ENCODE measurements around the gene MC2R. TPM values are rescaled to one million over a fixed set of nuclear protein-coding genes. Genes with fewer than 3 reads are reported as not detected.

Gene MC2R
- total and polyA plus RNA-seq, 2 donors from 2014 or later = not detected

GRCh38 chr18:13894531-13894930 is 20.8 kb downstream of the MC2R start:
- intact Hi-C loops (cut with DNase I) = no loop called here
- no peak for FAIRE-seq
- Histone ChIP-seq H3K27me3 (ENCODE audit: control insufficient read depth, insufficient read depth, low read length) (no peaks in the 10 kb centered on the region), H3K9me3 (ENCODE audit: control insufficient read depth in 2 of 3, insufficient read depth in 1 of 3, low read length in 3 of 3) (no peaks in the 10 kb centered on the region), H3K4me3 (ENCODE audit: low read length in 3 of 3) (no peak overlapping the region), H3K27ac (ENCODE audit: low read depth in 2 of 2, low read length in 2 of 2) (no peak overlapping the region), H3K4me1 (ENCODE audit: control insufficient read depth in 2 of 3, insufficient read depth in 2 of 3, low read depth in 1 of 3, low read length in 3 of 3) (no peaks in the 10 kb centered on the region), H3K9ac (ENCODE audit: low read length in 3 of 3) (no peak overlapping the region), H3K36me3 (ENCODE audit: control insufficient read depth in 2 of 3, insufficient read depth in 3 of 3, low read length in 3 of 3) (no peaks in the 10 kb centered on the region)
- DNase-seq = peak in 1 of 5 donors; percentile 59
- TF ChIP-seq CTCF (IDR thresholded peaks at IDR 0.05; ENCODE audit: borderline replicate concordance, extremely low read depth, insufficient read depth) = no peak

GRCh38 chr18:13893418-13893760 is 21.9 kb downstream of the MC2R start:
- no peak for TF ChIP-seq CTCF (IDR thresholded peaks at IDR 0.05; ENCODE audit: borderline replicate concordance, extremely low read depth, insufficient read depth)
- Histone ChIP-seq H3K27ac (ENCODE audit: low read depth in 2 of 2, low read length in 2 of 2) (no peak overlapping the region), H3K9me3 (ENCODE audit: control insufficient read depth in 2 of 3, insufficient read depth in 1 of 3, low read length in 3 of 3) (no peaks in the 10 kb centered on the region), H3K36me3 (ENCODE audit: control insufficient read depth in 2 of 3, insufficient read depth in 3 of 3, low read length in 3 of 3) (no peaks in the 10 kb centered on the region), H3K27me3 (ENCODE audit: control insufficient read depth, insufficient read depth, low read length) (no peaks in the 10 kb centered on the region), H3K4me1 (ENCODE audit: control insufficient read depth in 2 of 3, insufficient read depth in 2 of 3, low read depth in 1 of 3, low read length in 3 of 3) (no peaks in the 10 kb centered on the region), H3K4me3 (ENCODE audit: low read length in 3 of 3) (no peak overlapping the region), H3K9ac (ENCODE audit: low read length in 3 of 3) (no peak overlapping the region)
- FAIRE-seq = no peak
- intact Hi-C loops (cut with DNase I) = no loop called here
- DNase-seq = no peak

GRCh38 chr18:13892098-13892497 is 23.2 kb downstream of the MC2R start:
- H3K4me1 ChIP-seq (ENCODE audit: control insufficient read depth in 2 of 3, insufficient read depth in 2 of 3, low read depth in 1 of 3, low read length in 3 of 3) = no peaks in the 10 kb centered on the region
- no peaks in the 10 kb centered on the region for H3K9me3 ChIP-seq (ENCODE audit: control insufficient read depth in 2 of 3, insufficient read depth in 1 of 3, low read length in 3 of 3)
- H3K4me3 ChIP-seq (ENCODE audit: low read length in 3 of 3) = no peak overlapping the region
- H3K27ac ChIP-seq (ENCODE audit: low read depth in 2 of 2, low read length in 2 of 2) = no peak overlapping the region
- no peak for TF ChIP-seq CTCF (IDR thresholded peaks at IDR 0.05; ENCODE audit: borderline replicate concordance, extremely low read depth, insufficient read depth)
- no peak overlapping the region for H3K9ac ChIP-seq (ENCODE audit: low read length in 3 of 3)
- H3K27me3 ChIP-seq (ENCODE audit: control insufficient read depth, insufficient read depth, low read length) = no peaks in the 10 kb centered on the region
- intact Hi-C loops (cut with DNase I) = no loop called here
- no peaks in the 10 kb centered on the region for H3K36me3 ChIP-seq (ENCODE audit: control insufficient read depth in 2 of 3, insufficient read depth in 3 of 3, low read length in 3 of 3)
- FAIRE-seq (no peak), DNase-seq (no peak)

- no peaks in the 10 kb centered on the region for H3K9me3 ChIP-seq (ENCODE audit: control insufficient read depth in 2 of 3, insufficient read depth in 1 of 3, low read length in 3 of 3)
- no peak overlapping the region for H3K4me3 ChIP-seq (ENCODE audit: low read length in 3 of 3)
- no peak for DNase-seq
- no peak overlapping the region for H3K9ac ChIP-seq (ENCODE audit: low read length in 3 of 3)
- H3K4me1 ChIP-seq (ENCODE audit: control insufficient read depth in 2 of 3, insufficient read depth in 2 of 3, low read depth in 1 of 3, low read length in 3 of 3) = no peaks in the 10 kb centered on the region
- intact Hi-C loops (cut with DNase I) = no loop called here
- no peak for TF ChIP-seq CTCF (IDR thresholded peaks at IDR 0.05; ENCODE audit: borderline replicate concordance, extremely low read depth, insufficient read depth)
- no peaks in the 10 kb centered on the region for H3K36me3 ChIP-seq (ENCODE audit: control insufficient read depth in 2 of 3, insufficient read depth in 3 of 3, low read length in 3 of 3)
- no peak for FAIRE-seq
- no peaks in the 10 kb centered on the region for H3K27me3 ChIP-seq (ENCODE audit: control insufficient read depth, insufficient read depth, low read length)
- H3K27ac ChIP-seq (ENCODE audit: low read depth in 2 of 2, low read length in 2 of 2) = no peak overlapping the region
These were observed 24.5 kb downstream of the MC2R start for GRCh38 chr18:13890761-13891361.

All from kidney (tissue), 14 donors.